Non-pigmented ciliary epithelial cell (primary cell): ENCODE measurements around the gene PJA1.

Experiments used
- DNase-seq: peaks from one replicate; pipeline ENCODE4 v3.0.0-alpha.2; 2010; ENCODE audit warnings: low read depth

Gene PJA1

GRCh38 chrX:69142788-69143469, 22.3 kb downstream of the PJA1 start:
- DNase-seq, result no peak

- DNase-seq, result no peak
Observed at GRCh38 chrX:69140837-69141236, 24.4 kb downstream of the PJA1 start.

- no peak for DNase-seq
Observed at GRCh38 chrX:69139516-69139915, 25.7 kb downstream of the PJA1 start.

GRCh38 chrX:69138512-69138911, 26.7 kb downstream of the PJA1 start:
- no peak for DNase-seq

GRCh38 chrX:69138118-69138390, 27.2 kb downstream of the PJA1 start:
- DNase-seq, result no peak

- no peak for DNase-seq
Observed at GRCh38 chrX:69137371-69138117, 27.7 kb downstream of the PJA1 start.

- no peak for DNase-seq
Observed at GRCh38 chrX:69136546-69137331, 28.5 kb downstream of the PJA1 start.

GRCh38 chrX:69133921-69134542, 31.2 kb downstream of the PJA1 start:
- no peak for DNase-seq

GRCh38 chrX:69131886-69132285, 33.4 kb downstream of the PJA1 start:
- no peak for DNase-seq

- DNase-seq, result no peak
Observed at GRCh38 chrX:69130439-69130838, 34.8 kb downstream of the PJA1 start.

GRCh38 chrX:69128588-69128987, 36.7 kb downstream of the PJA1 start:
- DNase-seq, result no peak

GRCh38 chrX:69127466-69127865, 37.8 kb downstream of the PJA1 start:
- DNase-seq, result no peak

- no peak for DNase-seq
Observed at GRCh38 chrX:69126642-69127041, 38.6 kb downstream of the PJA1 start.

GRCh38 chrX:69125094-69125493, 40.2 kb downstream of the PJA1 start:
- no peak for DNase-seq

- no peak for DNase-seq
Observed at GRCh38 chrX:69124108-69124507, 41.1 kb downstream of the PJA1 start.

GRCh38 chrX:69123481-69123880, 41.8 kb downstream of the PJA1 start:
- DNase-seq, result no peak

GRCh38 chrX:69121321-69122000, 43.8 kb downstream of the PJA1 start:
- DNase-seq, result no peak

GRCh38 chrX:69120476-69120875, 44.8 kb downstream of the PJA1 start:
- DNase-seq, result no peak

- DNase-seq, result no peak
Observed at GRCh38 chrX:69119122-69119521, 46.1 kb downstream of the PJA1 start.

- DNase-seq, result no peak
Observed at GRCh38 chrX:69117876-69118526, 47.3 kb downstream of the PJA1 start.

GRCh38 chrX:69116077-69116476, 49.2 kb downstream of the PJA1 start:
- DNase-seq, result no peak

- no peak for DNase-seq
Observed at GRCh38 chrX:69113723-69114122, 51.5 kb downstream of the PJA1 start.
